ENCODE results near the gene TMEM178A. TPM values are rescaled to one million over a fixed set of nuclear protein-coding genes. Genes with fewer than 3 reads are reported as not detected.

Gene TMEM178A
- total RNA-seq, 1 donor from 2014 or later = 19.2 TPM

DNA sequence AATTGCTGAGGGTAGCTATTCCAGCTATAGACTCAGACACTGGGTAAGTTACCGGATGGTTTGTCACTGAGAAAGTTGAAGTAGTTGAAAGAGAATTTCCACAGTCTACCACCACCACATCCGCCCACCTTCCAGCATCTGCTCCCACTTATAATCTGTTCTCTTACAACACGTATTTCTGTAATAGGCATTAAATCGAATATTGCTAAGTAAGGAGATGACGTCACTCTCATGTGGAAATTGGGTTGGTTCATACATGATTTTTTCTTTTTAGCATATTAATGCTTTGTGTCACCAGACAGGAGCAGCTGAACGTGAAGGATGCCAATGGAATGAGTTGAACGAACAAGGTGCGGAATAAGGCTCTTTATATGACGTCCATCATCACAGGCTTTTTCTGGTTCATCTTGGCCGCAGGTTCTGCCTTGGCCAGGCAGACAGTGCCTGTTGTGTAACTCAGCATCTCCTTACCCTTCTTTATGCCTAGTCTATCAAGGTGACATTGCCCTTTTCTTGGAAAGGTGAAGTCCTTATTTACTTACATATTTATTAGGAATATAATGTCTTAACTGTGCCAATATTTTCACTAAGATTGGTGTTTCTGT, 67.5 kb downstream of the TMEM178A start:
- Mint-ChIP-seq H3K27me3 (ENCODE audit: insufficient read depth, low read depth) (peaks cover 2% of the 10 kb centered on the region), H3K9me3 (peaks cover 2% of the 10 kb centered on the region), H3K4me1 (peaks cover 17% of the 10 kb centered on the region), H3K4me3 (no peak overlapping the region), H3K27ac (no peak overlapping the region), H3K36me3 (peaks cover 42% of the 10 kb centered on the region)
- H3K4me1 ChIP-seq = peaks cover 7% of the 10 kb centered on the region
- DNase-seq (ENCODE audit: low spot score) = no peak
- H3K9me3 ChIP-seq (ENCODE audit: low read depth) = no peaks in the 10 kb centered on the region
- TF ChIP-seq EZH2 (IDR thresholded peaks at IDR 0.05) = no peak
- TF ChIP-seq, protein P1, sequence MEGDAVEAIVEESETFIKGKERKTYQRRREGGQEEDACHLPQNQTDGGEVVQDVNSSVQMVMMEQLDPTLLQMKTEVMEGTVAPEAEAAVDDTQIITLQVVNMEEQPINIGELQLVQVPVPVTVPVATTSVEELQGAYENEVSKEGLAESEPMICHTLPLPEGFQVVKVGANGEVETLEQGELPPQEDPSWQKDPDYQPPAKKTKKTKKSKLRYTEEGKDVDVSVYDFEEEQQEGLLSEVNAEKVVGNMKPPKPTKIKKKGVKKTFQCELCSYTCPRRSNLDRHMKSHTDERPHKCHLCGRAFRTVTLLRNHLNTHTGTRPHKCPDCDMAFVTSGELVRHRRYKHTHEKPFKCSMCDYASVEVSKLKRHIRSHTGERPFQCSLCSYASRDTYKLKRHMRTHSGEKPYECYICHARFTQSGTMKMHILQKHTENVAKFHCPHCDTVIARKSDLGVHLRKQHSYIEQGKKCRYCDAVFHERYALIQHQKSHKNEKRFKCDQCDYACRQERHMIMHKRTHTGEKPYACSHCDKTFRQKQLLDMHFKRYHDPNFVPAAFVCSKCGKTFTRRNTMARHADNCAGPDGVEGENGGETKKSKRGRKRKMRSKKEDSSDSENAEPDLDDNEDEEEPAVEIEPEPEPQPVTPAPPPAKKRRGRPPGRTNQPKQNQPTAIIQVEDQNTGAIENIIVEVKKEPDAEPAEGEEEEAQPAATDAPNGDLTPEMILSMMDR (IDR thresholded peaks at IDR 0.05) = no peak
- no peak for TF ChIP-seq EZH2phosphoT487 (IDR thresholded peaks at IDR 0.05)
- H3K4me3 ChIP-seq = no peak overlapping the region
- H3K36me3 ChIP-seq = peaks cover 3% of the 10 kb centered on the region
- no peak overlapping the region for H2AFZ ChIP-seq (replicated peaks)
- H3K79me2 ChIP-seq (ENCODE audit: low read depth) = no peaks in the 10 kb centered on the region
- no peak overlapping the region for H3K4me2 ChIP-seq
- H3K27ac ChIP-seq = no peak overlapping the region
- H3K9ac ChIP-seq = no peak overlapping the region
- H3K27me3 ChIP-seq = no peaks in the 10 kb centered on the region
- H3F3A ChIP-seq (ENCODE audit: low read depth) = no peaks in the 10 kb centered on the region
- H4K20me1 ChIP-seq (ENCODE audit: low read depth) = peaks cover 10% of the 10 kb centered on the region

DNA sequence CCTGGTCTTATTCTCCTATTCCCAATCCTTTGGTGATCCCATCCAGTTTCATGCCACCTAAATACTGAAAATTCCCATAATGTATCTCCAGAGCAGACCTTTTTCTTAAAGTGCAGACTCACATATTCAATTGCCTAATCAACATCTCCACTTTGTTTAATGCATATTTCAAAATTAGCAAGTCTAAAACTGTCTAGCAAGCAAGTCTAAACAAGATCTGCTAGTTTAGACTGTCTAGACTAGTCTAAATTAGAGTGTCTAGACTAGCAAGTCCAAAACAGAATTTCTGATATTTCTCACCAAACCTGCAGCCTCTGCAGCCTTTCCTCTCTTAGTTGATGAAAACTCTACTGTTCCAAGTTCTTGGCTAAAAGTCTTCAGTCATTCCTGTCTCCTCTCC, 68.7 kb downstream of the TMEM178A start:
- Mint-ChIP-seq H3K4me3 (no peak overlapping the region), H3K27me3 (ENCODE audit: insufficient read depth, low read depth) (peaks cover 2% of the 10 kb centered on the region), H3K4me1 (peaks cover 17% of the 10 kb centered on the region), H3K36me3 (peaks cover 47% of the 10 kb centered on the region), H3K9me3 (peaks cover 2% of the 10 kb centered on the region), H3K27ac (no peak overlapping the region)
- Histone ChIP-seq H4K20me1 (ENCODE audit: low read depth) (peaks cover 10% of the 10 kb centered on the region), H3K9me3 (ENCODE audit: low read depth) (no peaks in the 10 kb centered on the region), H3K9ac (no peak overlapping the region), H3K4me3 (no peak overlapping the region), H2AFZ (replicated peaks) (no peak overlapping the region), H3K79me2 (ENCODE audit: low read depth) (no peaks in the 10 kb centered on the region), H3K36me3 (peaks cover 3% of the 10 kb centered on the region), H3F3A (ENCODE audit: low read depth) (no peaks in the 10 kb centered on the region), H3K27me3 (no peaks in the 10 kb centered on the region), H3K27ac (no peak overlapping the region), H3K4me2 (no peak overlapping the region), H3K4me1 (peaks cover 7% of the 10 kb centered on the region)
- TF ChIP-seq EZH2phosphoT487 (IDR thresholded peaks at IDR 0.05) (no peak), EZH2 (IDR thresholded peaks at IDR 0.05) (no peak)
- TF ChIP-seq, protein P1 (IDR thresholded peaks at IDR 0.05) = no peak
- DNase-seq (ENCODE audit: low spot score) = no peak

DNA sequence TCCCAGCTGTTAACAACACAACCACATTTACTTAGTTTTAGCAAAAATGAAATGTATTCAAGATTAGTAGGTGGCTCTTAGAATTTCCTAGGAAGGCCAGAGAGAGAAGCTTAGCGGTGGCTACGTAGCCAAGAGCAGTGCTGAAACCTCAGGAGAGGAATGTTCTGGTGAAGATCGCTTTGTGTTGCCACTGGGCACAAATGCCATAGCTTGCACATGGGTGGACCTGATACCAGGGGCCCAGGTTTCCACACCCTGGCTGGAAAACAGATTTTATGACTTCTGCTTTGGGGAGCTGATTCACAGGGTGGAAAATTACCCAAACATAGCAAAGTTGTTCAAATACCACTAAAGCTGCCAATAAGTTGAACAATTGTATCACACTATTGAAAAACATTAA, 69.9 kb downstream of the TMEM178A start:
- Histone ChIP-seq H3K4me3 (no peak overlapping the region), H3F3A (ENCODE audit: low read depth) (no peaks in the 10 kb centered on the region), H3K4me1 (peaks cover 7% of the 10 kb centered on the region), H3K27me3 (no peaks in the 10 kb centered on the region), H3K27ac (no peak overlapping the region), H3K4me2 (no peak overlapping the region), H4K20me1 (ENCODE audit: low read depth) (peaks cover 7% of the 10 kb centered on the region), H3K79me2 (ENCODE audit: low read depth) (no peaks in the 10 kb centered on the region), H3K9me3 (ENCODE audit: low read depth) (no peaks in the 10 kb centered on the region), H3K36me3 (peaks cover 3% of the 10 kb centered on the region), H2AFZ (replicated peaks) (no peak overlapping the region), H3K9ac (no peak overlapping the region)
- peaks cover 49% of the 10 kb centered on the region for H3K36me3 Mint-ChIP-seq
- peaks cover 3% of the 10 kb centered on the region for H3K27me3 Mint-ChIP-seq (ENCODE audit: insufficient read depth, low read depth)
- H3K4me3 Mint-ChIP-seq = no peak overlapping the region
- DNase-seq (ENCODE audit: low spot score) = no peak
- peaks cover 2% of the 10 kb centered on the region for H3K9me3 Mint-ChIP-seq
- no peak overlapping the region for H3K27ac Mint-ChIP-seq
- H3K4me1 Mint-ChIP-seq = peaks cover 17% of the 10 kb centered on the region
- TF ChIP-seq EZH2 (IDR thresholded peaks at IDR 0.05) (no peak), EZH2phosphoT487 (IDR thresholded peaks at IDR 0.05) (no peak)
- TF ChIP-seq, protein P1 (IDR thresholded peaks at IDR 0.05) = no peak

Measured in neural progenitor cell (in vitro differentiated cells).